CD4-positive, alpha-beta T cell treated with Interleukin-10 for 1 hour (primary cell): ENCODE results near the gene TNK1.
"Not testable (repeated sequence)": the region's sequence is repeated elsewhere in the genome, so short reads cannot be mapped to it uniquely, and the experiment has no call there.

ENCODE experiments used
- DNase-seq: peaks from one replicate; pipeline ENCODE4 v3.0.0-alpha.2; 2020

The TNK1 gene

GRCh38 chr17:7355573-7355972 is 25.3 kb upstream of the TNK1 start:
- DNase-seq: no peak

DNA sequence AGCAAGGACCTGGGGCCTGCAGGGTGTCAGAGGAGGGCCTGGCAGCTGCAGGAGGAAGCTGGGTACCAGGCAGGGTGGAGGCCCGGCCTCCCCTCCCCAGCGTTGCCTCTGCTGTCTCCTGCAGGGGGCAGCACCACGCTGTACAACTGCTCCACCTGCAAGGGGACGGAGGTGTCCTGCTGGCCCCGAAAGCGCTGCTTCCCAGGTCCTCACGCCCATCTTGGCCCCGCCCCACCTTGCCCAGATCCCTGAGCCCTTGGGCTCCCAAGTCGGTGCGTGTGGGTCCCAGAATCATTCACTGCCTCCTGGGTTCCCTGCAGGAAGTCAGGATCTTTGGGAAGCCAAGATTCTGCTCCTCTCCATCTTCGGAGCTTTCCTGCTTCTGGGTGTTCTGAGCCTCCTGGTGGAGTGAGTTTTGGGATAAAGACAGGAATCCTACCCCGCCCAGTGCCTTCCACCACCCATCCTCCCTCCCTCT is 24.8 kb upstream of the TNK1 start:
- DNase-seq: peak; percentile 88

DNA sequence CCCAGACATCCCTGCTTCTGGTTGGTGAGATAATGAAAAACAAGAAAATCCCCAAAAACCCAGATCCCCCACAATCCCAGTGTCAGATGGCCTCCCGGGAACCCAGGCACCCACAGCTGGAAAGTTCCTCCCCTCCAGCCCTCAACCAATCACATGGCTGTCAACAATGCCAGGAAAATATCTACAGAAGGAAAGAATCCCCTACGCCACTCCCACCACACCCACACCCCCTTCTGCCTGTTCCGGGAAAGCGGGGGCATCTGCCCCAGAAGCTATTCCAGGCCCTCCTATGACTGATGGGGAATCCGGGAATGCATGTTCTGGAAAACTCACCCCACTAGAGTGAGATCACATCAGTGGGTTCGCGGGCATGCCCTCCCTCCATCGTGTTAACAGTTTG is 24.1 kb upstream of the TNK1 start:
- DNase-seq: no peak

GRCh38 chr17:7357381-7357780 is 23.5 kb upstream of the TNK1 start:
- no peak for DNase-seq

GRCh38 chr17:7361906-7362305 is 19.0 kb upstream of the TNK1 start:
- no peak for DNase-seq

DNA sequence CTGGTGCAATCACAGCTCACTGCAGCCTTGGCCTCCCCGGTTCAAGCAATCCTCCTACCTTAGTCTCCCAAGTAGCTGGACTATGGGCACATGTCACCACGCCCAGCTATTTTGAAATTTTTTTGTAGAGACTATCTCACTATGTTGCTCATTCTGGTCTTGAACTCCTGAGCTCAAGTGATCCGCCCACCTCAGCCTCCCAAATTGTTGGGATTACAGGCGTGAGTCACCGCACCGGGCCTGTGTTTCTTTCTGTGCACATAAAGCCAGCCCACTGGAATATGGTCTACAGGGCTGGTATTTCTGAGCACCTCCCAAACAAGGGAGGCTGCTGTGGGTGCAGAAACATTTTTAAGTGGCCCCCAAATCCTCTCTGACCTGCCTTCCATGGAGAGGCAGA is 17.6 kb upstream of the TNK1 start:
- no peak for DNase-seq

DNA sequence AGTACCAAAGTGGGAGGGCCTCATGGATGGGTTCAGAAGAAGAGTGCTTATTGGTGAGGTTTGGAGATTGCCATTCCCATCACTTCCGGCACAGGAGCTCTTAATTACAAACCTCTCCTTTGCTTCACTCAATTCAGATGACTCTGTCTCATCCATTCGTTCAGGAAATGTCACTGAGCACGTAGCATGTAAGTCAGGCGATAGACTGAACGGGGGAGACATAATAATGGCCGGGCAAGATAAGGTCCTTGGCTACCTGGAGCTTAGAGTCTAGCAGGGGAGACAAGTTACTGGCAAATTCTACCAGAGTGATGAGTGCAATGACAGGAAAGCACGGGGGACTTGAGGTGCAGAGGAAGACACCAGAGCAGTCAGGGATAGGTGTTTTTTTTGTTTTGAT is 14.9 kb upstream of the TNK1 start:
- not testable (repeated sequence) for DNase-seq

DNA sequence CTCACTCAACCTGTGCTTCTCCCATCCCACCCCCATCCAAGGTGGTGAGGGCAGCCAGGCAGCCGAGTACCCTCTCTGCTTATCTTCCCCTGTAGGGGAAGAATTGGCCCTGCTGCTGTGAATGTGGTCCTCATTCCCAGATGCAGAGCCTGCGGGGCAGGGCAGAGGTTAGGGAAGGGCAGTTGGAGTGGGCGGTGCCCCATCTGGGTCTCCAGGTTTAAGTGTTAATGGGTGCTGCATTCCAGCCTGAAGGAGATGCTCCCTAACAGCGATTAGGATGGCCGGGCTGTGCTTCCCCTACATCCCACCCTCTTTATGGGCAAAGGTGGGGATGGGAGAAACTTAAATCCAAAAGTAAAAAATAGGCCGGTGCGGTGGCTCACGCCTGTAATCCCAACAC is 13.8 kb upstream of the TNK1 start:
- no peak for DNase-seq

DNA sequence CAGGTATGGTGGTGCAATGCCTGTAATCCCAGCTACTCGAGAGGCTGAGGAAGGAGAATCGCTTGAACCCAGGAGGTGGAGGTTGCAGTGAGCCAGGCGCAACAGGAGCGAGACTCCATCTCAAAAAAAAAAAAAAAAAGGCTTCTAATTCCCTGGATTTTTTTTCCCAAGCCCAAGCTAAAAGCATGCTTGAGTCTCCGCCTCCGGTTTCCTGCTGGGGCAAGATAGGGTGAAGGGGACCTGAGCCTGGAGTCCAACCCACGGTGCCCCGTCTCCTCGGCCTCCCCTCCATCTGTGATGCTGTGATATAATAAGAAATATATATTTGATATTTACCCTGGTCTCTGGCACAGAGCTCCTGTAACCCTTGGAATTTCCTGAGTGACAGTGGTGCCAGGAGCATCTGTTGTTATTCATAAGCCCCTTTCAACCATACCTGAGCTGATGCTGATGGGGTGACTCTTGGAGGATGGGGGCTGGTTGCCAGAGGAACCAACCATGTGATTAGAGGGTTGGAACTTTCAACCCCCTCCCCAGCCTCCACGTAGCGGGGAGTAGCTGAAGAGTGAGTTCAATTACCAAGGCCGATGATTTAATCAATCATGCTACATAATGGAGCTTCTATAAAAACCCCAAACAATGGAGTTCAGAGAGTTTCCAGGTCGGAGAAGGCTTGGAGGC is 12.8 kb upstream of the TNK1 start:
- no peak for DNase-seq

DNA sequence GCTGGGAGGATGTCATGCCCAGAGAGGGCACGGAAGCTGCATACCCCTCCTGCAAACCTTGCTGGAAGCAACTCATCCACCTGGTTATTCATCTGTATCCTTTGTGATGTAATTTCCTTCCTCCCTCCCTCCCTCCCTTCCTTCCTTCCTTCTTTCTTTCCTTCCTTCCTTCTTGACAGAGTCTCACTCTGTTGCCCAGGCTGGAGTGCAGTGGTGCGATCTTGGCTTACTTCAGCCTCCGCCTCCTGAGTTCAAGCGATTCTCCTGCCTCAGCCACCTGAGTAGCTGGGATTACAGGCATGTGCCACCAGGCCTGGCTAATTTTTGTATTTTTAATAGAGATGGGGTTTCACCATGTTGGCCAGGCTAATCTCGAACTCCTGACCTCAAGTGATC is 12.3 kb upstream of the TNK1 start:
- DNase-seq: not testable (repeated sequence)

DNA sequence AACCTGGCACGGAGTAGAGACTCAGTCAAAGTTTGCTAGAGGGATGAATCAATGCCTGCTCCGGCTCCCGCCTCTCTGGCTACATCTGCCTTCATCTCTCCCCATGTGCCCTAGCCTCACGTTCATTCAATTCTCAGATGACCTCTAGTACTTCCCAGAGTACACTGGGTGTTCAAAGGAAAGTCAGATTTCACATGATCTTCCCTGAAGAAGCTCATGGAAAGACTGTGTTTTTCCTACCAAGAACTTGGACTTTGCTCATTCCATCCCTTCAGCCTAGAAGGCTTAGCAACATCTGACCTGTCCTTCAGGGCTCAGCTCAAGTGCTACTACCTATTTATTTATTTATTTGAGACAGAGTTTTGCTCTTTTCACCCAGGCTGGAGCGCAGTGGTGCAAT is 11.1 kb upstream of the TNK1 start:
- no peak for DNase-seq

DNA sequence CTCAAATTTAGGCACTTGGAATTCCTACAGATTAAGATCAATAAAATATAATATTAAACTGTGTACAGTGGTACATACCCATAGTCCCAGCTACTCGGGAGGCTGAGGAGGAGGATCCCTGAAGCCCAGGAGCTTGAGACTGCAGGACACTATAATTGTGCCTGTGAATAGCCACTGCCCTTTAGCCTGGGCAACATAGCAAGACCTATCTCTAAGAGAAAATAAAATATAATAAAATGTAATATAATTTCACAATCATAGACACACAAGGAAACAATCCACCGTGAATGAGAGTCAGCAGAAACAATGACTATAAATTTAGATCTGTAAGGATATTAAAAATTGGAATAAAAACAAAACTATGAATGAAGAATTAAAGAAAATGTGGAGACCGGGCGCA is 10.0 kb upstream of the TNK1 start:
- DNase-seq: no peak

- DNase-seq: no peak
Measured at GRCh38 chr17:7374353-7374752, 6.5 kb upstream of the TNK1 start.

GRCh38 chr17:7379134-7379533 is 1.8 kb upstream of the TNK1 start:
- DNase-seq: no peak

GRCh38 chr17:7380321-7380720 is 568 bp upstream of the TNK1 start:
- no peak for DNase-seq

- no peak for DNase-seq
Measured at GRCh38 chr17:7382901-7383300, 2.0 kb downstream of the TNK1 start.

DNA sequence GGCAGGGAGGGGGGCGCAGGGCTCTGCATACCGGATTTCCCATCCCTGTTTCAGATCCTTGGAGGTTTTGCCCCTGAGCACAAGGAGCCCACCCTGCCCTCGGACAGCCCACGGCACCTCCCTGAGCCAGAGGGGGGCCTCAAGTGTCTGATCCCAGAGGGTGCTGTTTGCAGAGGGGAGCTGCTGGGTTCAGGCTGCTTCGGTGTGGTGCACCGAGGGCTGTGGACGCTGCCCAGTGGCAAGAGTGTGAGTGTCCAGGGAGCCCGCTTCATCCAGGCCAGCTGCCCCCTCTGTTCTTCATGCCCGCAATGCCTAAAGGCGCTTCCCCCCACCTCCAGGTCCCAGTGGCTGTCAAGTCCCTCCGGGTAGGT is 2.5 kb downstream of the TNK1 start:
- DNase-seq: no peak

DNA sequence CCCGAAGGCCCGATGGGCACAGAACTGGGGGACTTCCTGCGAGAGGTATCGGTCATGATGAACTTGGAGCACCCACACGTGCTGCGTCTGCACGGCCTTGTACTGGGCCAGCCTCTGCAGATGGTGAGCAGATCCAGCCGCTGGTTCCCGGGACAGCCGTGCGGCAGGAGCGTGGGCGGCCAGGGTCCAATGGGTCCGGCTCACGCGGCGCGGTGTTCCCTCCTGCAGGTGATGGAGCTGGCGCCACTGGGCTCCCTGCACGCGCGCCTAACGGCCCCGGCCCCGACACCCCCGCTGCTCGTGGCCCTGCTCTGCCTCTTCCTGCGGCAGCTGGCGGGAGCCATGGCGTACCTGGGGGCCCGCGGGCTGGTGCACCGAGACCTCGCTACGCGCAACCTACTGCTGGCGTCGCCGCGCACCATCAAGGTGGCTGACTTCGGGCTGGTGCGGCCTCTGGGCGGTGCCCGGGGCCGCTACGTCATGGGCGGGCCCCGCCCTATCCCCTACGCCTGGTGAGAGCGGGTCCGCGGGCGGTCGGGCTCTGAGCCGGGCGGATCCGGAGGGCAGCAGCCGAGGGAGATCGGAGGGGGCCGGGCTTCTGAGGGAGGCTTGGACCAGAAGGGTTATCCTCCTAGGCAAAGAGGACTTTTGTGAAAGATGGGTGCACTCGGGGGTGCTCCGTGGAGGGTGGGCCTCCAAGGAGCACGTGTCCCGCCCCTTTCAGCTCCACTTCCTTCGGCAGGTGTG is 3.0 kb downstream of the TNK1 start:
- DNase-seq: peak; percentile 86

- no peak for DNase-seq
Measured at GRCh38 chr17:7384489-7385081, 3.7 kb downstream of the TNK1 start.

GRCh38 chr17:7388856-7389255 is 8.0 kb downstream of the TNK1 start:
- no peak for DNase-seq

- DNase-seq: no peak
Measured at GRCh38 chr17:7389924-7390910, 9.3 kb downstream of the TNK1 start.

DNA sequence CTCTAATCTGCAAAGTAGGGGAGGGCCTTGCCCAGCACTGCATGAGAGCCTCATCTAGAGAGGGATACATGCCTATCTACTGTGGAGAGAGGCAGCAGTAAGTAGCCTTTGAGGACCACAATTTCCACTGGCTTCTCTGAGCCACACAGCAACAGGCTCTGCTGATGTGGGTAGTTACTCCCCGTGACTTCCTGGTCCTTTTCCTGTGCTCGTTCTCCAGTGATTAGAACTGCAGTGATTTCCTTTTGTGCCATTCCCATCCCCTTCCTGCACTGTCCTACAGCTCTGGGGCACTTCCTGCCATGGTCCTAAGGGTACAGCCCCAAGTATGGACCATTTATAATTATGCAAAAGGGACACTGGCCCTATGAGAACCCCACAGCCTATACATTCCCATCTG is 10.4 kb downstream of the TNK1 start:
- DNase-seq: no peak
